Activated naive CD8-positive, alpha-beta T cell treated with anti-CD3 and anti-CD28 coated beads, Interleukin-2, amount 10 ng/mL, durations not matched to agents 7 days and 5 days (primary cell): ENCODE data around the gene KLHL12. TPM values are rescaled to one million over a fixed set of nuclear protein-coding genes. Genes with fewer than 3 reads are reported as not detected.

Source experiments
- ATAC-seq: fragments of 150-1000 bp; cut with Tn5 transposase; one replicate; pipeline ENCODE4 v1.10.0; 2021; ENCODE audit warnings: low read depth, moderate library complexity
- POLR2A ChIA-PET: fragments of 350-600 bp; sonication (Branson Sonifier 250); formaldehyde crosslinking; loops from one replicate; lab custom pipeline; 2021; ENCODE audit warnings: antibody characterized with exemption; lab: Charles Lee
- DNase-seq: peaks from one replicate; pipeline ENCODE4 v3.0.0; 2021
- H3K27ac Mint-ChIP-seq: one replicate; pipeline ENCODE4 v1.8.0; 2022; ENCODE audit warnings: mild to moderate bottlenecking, mixed read lengths
- H3K27me3 Mint-ChIP-seq: one replicate; pipeline ENCODE4 v1.8.0; 2022; ENCODE audit warnings: mild to moderate bottlenecking, moderate library complexity, mixed read lengths
- H3K36me3 Mint-ChIP-seq: one replicate; pipeline ENCODE4 v1.8.0; 2021; ENCODE audit warnings: mild to moderate bottlenecking, mixed read lengths
- H3K4me1 Mint-ChIP-seq: one replicate; pipeline ENCODE4 v1.8.0; 2021; ENCODE audit warnings: mixed read lengths
- H3K4me3 Mint-ChIP-seq: one replicate; pipeline ENCODE4 v1.8.0; 2022; ENCODE audit warnings: mild to moderate bottlenecking, moderate library complexity, mixed read lengths
- H3K9me3 Mint-ChIP-seq: one replicate; pipeline ENCODE4 v1.8.0; 2021; ENCODE audit warnings: mixed read lengths
- total RNA-seq, 2 experiments: library from RNA; stranded (reverse); gene quantifications; one replicate each; pipeline ENCODE4 v1.2.3, GENCODE V29; 2021

The KLHL12 gene
- total RNA-seq, 2 experiments from 2014 or later, result 30.1 to 30.5 TPM

- Mint-ChIP-seq H3K4me1 (peaks cover 16% of the 10 kb centered on the region), H3K27me3 (peaks cover 45% of the 10 kb centered on the region), H3K36me3 (peaks cover 2% of the 10 kb centered on the region), H3K4me3 (no peak overlapping the region), H3K9me3 (no peaks in the 10 kb centered on the region), H3K27ac (no peak overlapping the region)
- no peak for DNase-seq
- ATAC-seq, result no peak
- POLR2A ChIA-PET, result interaction anchor here (0.6 to 1.3 kb wide), 2 partner anchors 23 to 162 kb away, joined by 3 to 6 read pairs; no protein-coding TSS in a partner anchor
Observed at GRCh38 chr1:202858789-202859414, 68.1 kb downstream of the KLHL12 start.

DNA sequence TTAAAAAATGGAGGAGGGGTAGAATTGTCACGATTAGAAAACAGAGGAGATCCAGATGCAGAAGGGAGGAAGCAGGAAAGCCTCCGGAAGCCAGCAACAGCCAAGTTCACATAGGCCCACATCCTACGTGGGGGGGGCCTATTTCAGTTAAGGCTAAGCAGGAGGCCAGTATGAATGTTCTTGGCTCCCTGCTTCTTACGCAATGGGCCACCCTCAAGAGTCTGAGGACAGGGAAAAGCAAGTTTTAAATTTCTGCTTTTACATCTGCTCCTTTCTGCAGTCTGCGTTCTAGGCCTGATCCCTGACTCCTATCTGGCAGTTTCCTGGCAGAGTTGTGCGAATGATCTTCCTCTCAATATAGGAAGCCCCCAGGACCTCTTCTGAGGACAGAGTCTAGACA is 68.7 kb downstream of the KLHL12 start:
- Mint-ChIP-seq H3K4me1 (peaks cover 16% of the 10 kb centered on the region), H3K9me3 (no peaks in the 10 kb centered on the region)

GRCh38 chr1:202857136-202857610 is 69.9 kb downstream of the KLHL12 start:
- H3K27ac Mint-ChIP-seq, result no peak overlapping the region
- no peak overlapping the region for H3K4me3 Mint-ChIP-seq
- POLR2A ChIA-PET, result no interaction called here
- ATAC-seq (no peak), DNase-seq (no peak)
- H3K4me1 Mint-ChIP-seq, result peaks cover 19% of the 10 kb centered on the region
- peaks cover 28% of the 10 kb centered on the region for H3K27me3 Mint-ChIP-seq
- H3K36me3 Mint-ChIP-seq, result peaks cover 2% of the 10 kb centered on the region
- no peaks in the 10 kb centered on the region for H3K9me3 Mint-ChIP-seq

More for the DNA sequence above, 68.7 kb downstream of the KLHL12 start:
- no peak for ATAC-seq
- Mint-ChIP-seq H3K27ac (no peak overlapping the region), H3K4me3 (no peak overlapping the region), H3K36me3 (peaks cover 2% of the 10 kb centered on the region), H3K27me3 (peaks cover 40% of the 10 kb centered on the region)
- POLR2A ChIA-PET, result no interaction called here
- DNase-seq, result no peak

- ATAC-seq, result no peak
- peaks cover 16% of the 10 kb centered on the region for H3K4me1 Mint-ChIP-seq
- H3K4me3 Mint-ChIP-seq, result no peak overlapping the region
- H3K9me3 Mint-ChIP-seq, result no peaks in the 10 kb centered on the region
- H3K27ac Mint-ChIP-seq, result no peak overlapping the region
- DNase-seq, result no peak
- peaks cover 18% of the 10 kb centered on the region for H3K27me3 Mint-ChIP-seq
- peaks cover 2% of the 10 kb centered on the region for H3K36me3 Mint-ChIP-seq
- POLR2A ChIA-PET, result no interaction called here
Observed at GRCh38 chr1:202856014-202856413, 71.0 kb downstream of the KLHL12 start.

DNA sequence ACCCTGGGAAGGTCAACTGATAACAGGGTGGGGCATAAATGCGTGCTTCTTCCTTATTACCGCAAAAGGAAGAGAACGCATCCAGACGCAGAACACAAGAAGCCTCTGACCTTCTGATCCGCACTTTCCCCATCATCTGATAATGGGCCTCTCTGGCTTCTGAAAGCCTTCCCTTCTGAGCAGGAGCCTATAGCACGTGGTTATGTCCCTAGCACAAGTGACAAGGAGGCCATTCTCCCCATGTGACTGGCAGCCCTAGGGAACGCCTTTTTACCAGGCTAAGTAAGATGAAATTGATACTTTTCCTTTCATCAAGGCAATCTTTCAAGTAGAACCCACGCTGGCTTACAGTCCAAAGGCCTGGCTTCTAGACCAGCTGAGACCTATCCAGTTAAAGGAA is 72.2 kb downstream of the KLHL12 start:
- peaks cover 16% of the 10 kb centered on the region for H3K4me1 Mint-ChIP-seq
- H3K27me3 Mint-ChIP-seq, result peaks cover 6% of the 10 kb centered on the region
- ATAC-seq, result no peak
- H3K36me3 Mint-ChIP-seq, result peaks cover 1% of the 10 kb centered on the region
- no peak overlapping the region for H3K4me3 Mint-ChIP-seq
- no peak overlapping the region for H3K27ac Mint-ChIP-seq
- H3K9me3 Mint-ChIP-seq, result no peaks in the 10 kb centered on the region
- DNase-seq, result no peak
- POLR2A ChIA-PET, result interaction anchor here (0.6 kb wide), 1 partner anchor 25 kb away, joined by 3 read pairs; no protein-coding TSS in a partner anchor

DNA sequence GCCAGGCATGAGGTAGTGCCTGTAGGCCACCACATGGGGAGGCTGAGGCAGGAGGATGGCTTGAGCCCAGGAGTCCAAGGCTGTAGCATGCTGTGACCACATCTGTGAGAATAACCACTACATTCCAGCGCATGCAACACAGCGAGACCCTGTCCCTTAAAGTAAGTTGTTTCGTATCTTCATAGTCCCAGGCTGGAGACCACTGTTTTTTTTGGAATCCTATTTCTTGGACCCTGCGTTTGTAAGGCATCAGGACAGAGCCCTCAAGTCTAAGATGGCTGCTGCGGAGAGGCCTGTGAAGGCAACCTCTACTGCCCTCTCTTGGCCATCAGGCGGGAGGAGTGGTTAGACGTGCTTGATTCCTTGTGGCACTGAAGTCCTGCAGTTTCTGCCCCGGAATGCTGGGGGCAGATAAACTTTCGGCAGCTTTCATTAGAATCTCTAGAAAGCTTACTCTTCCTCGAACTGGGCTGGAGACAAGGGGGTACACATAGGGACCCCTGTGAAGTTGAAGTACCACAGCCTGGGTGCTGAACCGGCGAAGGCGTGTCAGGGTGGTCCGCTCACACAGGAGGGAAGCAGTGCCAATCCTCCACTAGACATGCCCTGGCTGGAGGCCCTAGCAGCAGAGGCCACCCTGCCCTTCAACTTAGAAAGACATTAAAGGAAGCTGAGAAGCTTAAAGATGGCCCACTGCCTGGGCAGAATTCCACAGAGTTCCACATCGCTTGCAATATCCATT is 74.7 kb downstream of the KLHL12 start:
- H3K27me3 Mint-ChIP-seq, result no peaks in the 10 kb centered on the region
- no peaks in the 10 kb centered on the region for H3K9me3 Mint-ChIP-seq
- H3K4me3 Mint-ChIP-seq, result no peak overlapping the region
- ATAC-seq, result peak; percentile 84
- POLR2A ChIA-PET, result no interaction called here
- H3K27ac Mint-ChIP-seq, result no peak overlapping the region
- H3K36me3 Mint-ChIP-seq, result no peaks in the 10 kb centered on the region
- H3K4me1 Mint-ChIP-seq, result peaks cover 20% of the 10 kb centered on the region
- DNase-seq, result peak; percentile 51

- Mint-ChIP-seq H3K9me3 (no peaks in the 10 kb centered on the region), H3K27ac (no peak overlapping the region), H3K4me3 (no peak overlapping the region), H3K4me1 (peaks cover 22% of the 10 kb centered on the region), H3K36me3 (no peaks in the 10 kb centered on the region), H3K27me3 (no peaks in the 10 kb centered on the region)
- POLR2A ChIA-PET, result no interaction called here
- DNase-seq, result no peak
- ATAC-seq, result no peak
Observed at GRCh38 chr1:202850593-202851362, 76.3 kb downstream of the KLHL12 start.

DNA sequence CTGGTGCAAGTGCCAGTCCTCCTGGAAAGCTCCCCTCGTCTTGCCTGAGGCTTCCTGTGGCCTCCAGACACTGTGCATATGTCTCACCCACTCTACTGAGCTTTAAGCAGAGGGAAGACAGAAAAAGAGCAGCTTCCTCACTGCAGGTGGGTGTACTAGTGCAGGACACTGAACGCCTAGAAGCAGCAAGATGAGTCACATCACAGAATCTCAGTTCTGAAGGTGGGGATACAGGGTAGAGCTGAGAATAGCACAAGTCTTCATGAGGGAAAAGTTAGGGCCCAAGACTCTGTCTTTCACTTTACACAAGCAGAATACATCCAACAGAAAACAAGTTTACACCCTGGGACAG is 78.9 kb downstream of the KLHL12 start:
- no peak overlapping the region for H3K4me3 Mint-ChIP-seq
- no peaks in the 10 kb centered on the region for H3K36me3 Mint-ChIP-seq
- ATAC-seq (no peak), DNase-seq (no peak)
- POLR2A ChIA-PET, result no interaction called here
- H3K4me1 Mint-ChIP-seq, result peaks cover 22% of the 10 kb centered on the region
- H3K27ac Mint-ChIP-seq, result peak overlapping the region; percentile 2
- no peaks in the 10 kb centered on the region for H3K27me3 Mint-ChIP-seq
- no peaks in the 10 kb centered on the region for H3K9me3 Mint-ChIP-seq

- no peaks in the 10 kb centered on the region for H3K9me3 Mint-ChIP-seq
- H3K4me3 Mint-ChIP-seq, result no peak overlapping the region
- POLR2A ChIA-PET, result no interaction called here
- no peak overlapping the region for H3K27ac Mint-ChIP-seq
- no peaks in the 10 kb centered on the region for H3K36me3 Mint-ChIP-seq
- DNase-seq (no peak), ATAC-seq (no peak)
- peaks cover 10% of the 10 kb centered on the region for H3K4me1 Mint-ChIP-seq
- peaks cover 2% of the 10 kb centered on the region for H3K27me3 Mint-ChIP-seq
Observed at GRCh38 chr1:202844935-202845334, 82.1 kb downstream of the KLHL12 start.

GRCh38 chr1:202844259-202844658 is 82.8 kb downstream of the KLHL12 start:
- POLR2A ChIA-PET, result no interaction called here
- DNase-seq (no peak), ATAC-seq (no peak)
- Mint-ChIP-seq H3K9me3 (no peaks in the 10 kb centered on the region), H3K27me3 (peaks cover 2% of the 10 kb centered on the region), H3K4me1 (peaks cover 8% of the 10 kb centered on the region), H3K27ac (no peak overlapping the region), H3K4me3 (no peak overlapping the region), H3K36me3 (no peaks in the 10 kb centered on the region)

DNA sequence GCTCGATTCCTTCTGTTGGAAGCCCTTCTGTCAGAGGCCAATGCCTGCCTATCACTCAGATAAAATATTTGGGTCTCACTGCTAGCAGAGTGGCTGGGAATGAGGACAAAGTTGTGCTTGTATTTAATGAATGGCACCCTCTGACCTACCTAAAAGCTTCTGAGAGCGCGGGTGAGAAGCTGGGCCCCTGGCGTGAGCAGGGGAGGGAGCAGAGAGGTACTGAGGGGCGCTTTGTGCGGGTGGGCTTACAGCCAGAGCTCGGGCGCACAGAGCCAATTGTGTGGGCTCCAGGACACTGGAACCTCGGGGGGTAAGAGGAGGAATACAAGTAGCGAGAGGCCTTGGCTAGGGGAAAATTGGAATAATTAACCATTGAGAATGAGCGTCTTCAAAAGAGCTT is 84.0 kb downstream of the KLHL12 start:
- H3K27me3 Mint-ChIP-seq, result peaks cover 2% of the 10 kb centered on the region
- peaks cover 6% of the 10 kb centered on the region for H3K4me1 Mint-ChIP-seq
- POLR2A ChIA-PET, result no interaction called here
- H3K27ac Mint-ChIP-seq, result no peak overlapping the region
- H3K4me3 Mint-ChIP-seq, result no peak overlapping the region
- no peaks in the 10 kb centered on the region for H3K9me3 Mint-ChIP-seq
- no peaks in the 10 kb centered on the region for H3K36me3 Mint-ChIP-seq
- ATAC-seq (no peak), DNase-seq (no peak)
